OCI-LY3 (cell line): Measurements from ENCODE around the gene GHR.

ENCODE experiments used
- CTCF ChIP-seq: fragments of 200-600, 300-600 bp; sonication (generic); IDR thresholded peaks from 2 replicates; pipeline ENCODE4 v1.5.1; 2014; ENCODE audit warnings: antibody characterized with exemption, low read length, low read depth
- EZH2phosphoT487 ChIP-seq: fragments of 200-600 bp; shearing (Covaris generic); IDR thresholded peaks from 2 replicates; pipeline ENCODE4 v1.6.1; 2018; ENCODE audit warnings: antibody characterized with exemption, mixed run types, low read depth

DNA sequence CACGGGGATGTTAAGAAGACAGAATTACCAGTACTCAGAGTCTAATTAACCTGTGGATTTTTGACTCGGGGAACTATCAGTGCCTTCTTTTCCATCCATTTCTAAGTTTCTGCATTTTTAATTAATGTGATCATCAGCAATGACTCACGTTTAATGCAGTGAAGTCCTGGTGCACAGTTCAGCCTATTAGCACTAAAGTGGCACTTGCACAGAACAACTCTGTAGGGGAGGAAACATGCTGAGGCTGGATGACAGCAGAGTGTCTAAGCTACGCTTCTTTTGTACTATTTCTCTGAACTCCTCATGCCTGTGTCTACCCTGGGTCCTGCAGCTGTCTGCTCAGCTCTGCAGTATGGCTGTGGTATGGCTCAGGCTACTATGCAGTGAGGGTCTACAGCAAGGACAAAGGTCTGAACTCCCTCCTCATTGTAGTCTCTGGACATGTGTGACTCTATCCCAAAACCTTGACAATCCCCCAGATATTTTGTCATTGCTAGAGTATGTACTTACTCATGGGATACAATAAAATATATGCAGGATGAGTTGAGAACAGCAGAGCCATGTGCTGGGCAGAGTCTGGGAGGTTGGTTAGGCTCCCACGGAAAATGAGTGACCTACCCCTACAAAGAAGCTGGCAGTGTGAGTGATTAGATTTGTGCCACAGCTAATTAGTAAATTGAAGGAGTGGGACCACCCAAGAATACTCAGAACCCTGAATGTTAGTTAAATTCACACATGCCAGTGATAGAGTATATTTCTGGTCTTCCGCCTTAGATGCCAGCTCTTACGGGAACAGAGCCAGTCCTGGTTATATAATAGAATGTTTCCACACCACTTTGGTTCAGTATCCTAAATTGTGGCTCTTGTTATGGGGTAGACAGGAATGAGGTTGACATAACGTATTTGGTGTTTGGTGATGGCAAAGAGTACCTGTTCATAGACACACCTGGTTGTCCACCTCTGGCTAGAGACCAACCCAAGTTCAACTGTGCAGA is 148.0 kb downstream of the GHR start:
- no peak for TF ChIP-seq CTCF
- no peak for TF ChIP-seq EZH2phosphoT487
